HG03565 (cell line): ENCODE measurements around the gene KIF18B.

ENCODE experiments used
- ATAC-seq: cut with Tn5 transposase; IDR thresholded peaks from one replicate; pipeline ENCODE4 v1.9.1; 2021; ENCODE audit warnings: mild to moderate bottlenecking, moderate library complexity; ENCODE audit not compliant: unreplicated experiment

Gene KIF18B

GRCh38 chr17:44921122-44921882 lies 26.3 kb downstream of the KIF18B start:
- no peak for ATAC-seq

- ATAC-seq = no peak
These were observed 27.0 kb downstream of the KIF18B start for GRCh38 chr17:44920565-44920940.

GRCh38 chr17:44919885-44920564 lies 27.5 kb downstream of the KIF18B start:
- ATAC-seq = peak; percentile 86

GRCh38 chr17:44919411-44919810 lies 28.2 kb downstream of the KIF18B start:
- ATAC-seq = no peak

- no peak for ATAC-seq
These were observed 29.6 kb downstream of the KIF18B start for GRCh38 chr17:44918006-44918405.

- ATAC-seq = no peak
These were observed 30.1 kb downstream of the KIF18B start for GRCh38 chr17:44917456-44917855.

GRCh38 chr17:44916781-44917241 lies 30.8 kb downstream of the KIF18B start:
- no peak for ATAC-seq

GRCh38 chr17:44915862-44916780 lies 31.5 kb downstream of the KIF18B start:
- no peak for ATAC-seq

- no peak for ATAC-seq
These were observed 32.2 kb downstream of the KIF18B start, which contains the start of gene GFAP for GRCh38 chr17:44915321-44915726. Gene GFAP (minus strand): TSS chr17:44915500. CDS start chr17:44915486, 14 bp downstream.

GRCh38 chr17:44914698-44915271 lies 32.8 kb downstream of the KIF18B start:
- ATAC-seq = no peak

GRCh38 chr17:44914148-44914547 lies 33.4 kb downstream of the KIF18B start:
- ATAC-seq = no peak

GRCh38 chr17:44913676-44914075 lies 33.9 kb downstream of the KIF18B start:
- no peak for ATAC-seq

GRCh38 chr17:44912763-44913544 lies 34.6 kb downstream of the KIF18B start:
- ATAC-seq = no peak

- no peak for ATAC-seq
These were observed 36.2 kb downstream of the KIF18B start for GRCh38 chr17:44911133-44912001.

- no peak for ATAC-seq
These were observed 37.1 kb downstream of the KIF18B start for GRCh38 chr17:44910231-44911106.

- no peak for ATAC-seq
These were observed 37.9 kb downstream of the KIF18B start for GRCh38 chr17:44909681-44910144.

GRCh38 chr17:44908761-44909326 lies 38.7 kb downstream of the KIF18B start:
- no peak for ATAC-seq
